GM18867 (cell line): Measurements from ENCODE around the gene PIGV.

Source experiments
- ATAC-seq: cut with Tn5 transposase; IDR thresholded peaks from one replicate; pipeline ENCODE4 v1.9.1; 2021; ENCODE audit warnings: mild to moderate bottlenecking, moderate library complexity; ENCODE audit not compliant: unreplicated experiment

The PIGV gene

GRCh38 chr1:26787706-26788514 lies at the start of gene PIGV:
Gene PIGV (plus strand): TSS chr1:26787950. CDS start chr1:26790816, 2,866 bp downstream.
- peak; percentile 63 for ATAC-seq

DNA sequence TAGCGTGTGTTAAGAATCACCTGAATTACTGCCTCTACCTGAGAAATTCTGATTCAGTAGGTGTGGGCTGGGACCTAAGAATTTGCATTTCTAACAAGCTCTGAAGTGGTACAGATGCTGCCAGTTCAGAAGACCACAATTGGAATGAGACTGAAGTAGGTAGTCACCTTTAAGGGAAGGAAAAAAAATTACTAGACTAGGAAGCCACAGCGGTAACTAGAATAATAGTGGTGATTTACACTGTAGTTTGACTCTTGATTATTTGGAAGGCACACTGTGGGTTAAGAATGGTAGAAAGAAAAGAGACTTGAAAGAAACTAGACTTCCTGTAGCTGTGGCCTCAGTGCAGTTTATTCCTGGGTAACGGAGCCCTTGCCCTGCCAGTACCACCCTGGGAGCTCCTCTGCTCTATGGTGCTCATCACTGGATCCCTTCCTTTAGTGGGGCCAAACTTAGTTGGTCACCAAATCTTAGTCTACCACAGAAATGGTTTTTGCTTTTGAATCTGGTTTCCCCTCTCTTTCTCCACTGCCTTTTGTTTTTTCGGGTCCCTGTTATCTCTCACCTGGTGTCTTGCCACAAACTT lies 48.3 kb upstream of the PIGV start:
- no peak for ATAC-seq

DNA sequence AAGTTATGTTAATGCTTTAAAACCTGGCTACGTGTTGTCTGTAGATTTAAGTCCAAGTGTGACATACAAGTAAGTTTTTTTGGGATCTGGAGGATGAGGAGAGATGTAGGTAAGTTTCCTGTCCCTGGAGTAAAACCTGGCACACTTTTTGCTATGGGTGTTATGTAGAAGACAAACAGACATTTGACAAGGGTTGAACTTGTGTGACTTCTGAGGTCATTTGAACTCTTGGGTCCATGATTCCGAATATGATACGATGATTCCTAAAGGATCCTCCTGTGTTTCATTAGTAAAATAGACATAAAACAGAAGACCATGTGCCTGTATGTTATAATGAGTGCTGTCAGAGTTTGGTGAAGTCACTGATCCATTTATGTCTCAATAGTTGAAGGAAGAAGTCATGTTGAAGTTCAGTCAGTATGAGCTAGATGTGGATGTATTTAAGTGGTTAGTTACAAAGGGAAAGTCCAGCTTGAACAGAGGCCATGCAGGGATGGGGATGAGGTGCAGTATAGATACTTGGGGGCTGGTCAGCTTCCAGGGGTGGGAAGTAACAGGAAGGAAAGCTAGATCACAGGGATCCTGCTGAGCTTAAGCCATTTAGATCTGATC lies 47.6 kb upstream of the PIGV start:
- no peak for ATAC-seq

- no peak for ATAC-seq
Measured at GRCh38 chr1:26740952-26741351, 46.8 kb upstream of the PIGV start.

DNA sequence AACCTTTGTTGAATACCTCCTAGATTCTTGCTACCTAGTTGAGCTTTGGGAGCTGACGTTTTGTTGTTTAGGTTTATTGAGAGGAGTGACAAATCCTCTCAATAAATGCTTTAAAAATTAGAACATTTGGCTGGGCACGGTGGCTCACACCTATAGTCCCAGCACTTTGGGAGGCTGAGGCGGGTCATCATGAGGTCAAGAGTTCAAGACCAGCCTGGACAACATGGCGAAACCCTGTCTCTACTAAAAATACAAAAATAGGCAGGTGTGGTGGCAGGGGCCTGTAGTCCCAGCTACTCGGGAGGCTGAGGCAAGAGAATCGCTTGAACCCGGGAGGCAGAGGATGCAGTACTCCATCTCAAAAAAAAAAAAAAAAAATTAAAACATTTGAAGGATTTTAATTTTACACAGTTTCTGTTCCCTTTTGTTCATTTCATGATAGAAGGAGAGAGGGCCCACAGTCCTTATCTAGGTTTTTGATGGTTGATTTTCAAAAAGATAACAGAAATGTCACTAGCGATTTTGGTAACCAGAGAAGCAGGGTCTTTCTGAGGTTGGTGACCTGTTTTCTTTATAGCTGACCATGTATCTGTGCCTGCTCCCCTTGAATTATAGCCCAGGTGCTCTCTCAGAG lies 44.2 kb upstream of the PIGV start:
- ATAC-seq: peak; percentile 13

DNA sequence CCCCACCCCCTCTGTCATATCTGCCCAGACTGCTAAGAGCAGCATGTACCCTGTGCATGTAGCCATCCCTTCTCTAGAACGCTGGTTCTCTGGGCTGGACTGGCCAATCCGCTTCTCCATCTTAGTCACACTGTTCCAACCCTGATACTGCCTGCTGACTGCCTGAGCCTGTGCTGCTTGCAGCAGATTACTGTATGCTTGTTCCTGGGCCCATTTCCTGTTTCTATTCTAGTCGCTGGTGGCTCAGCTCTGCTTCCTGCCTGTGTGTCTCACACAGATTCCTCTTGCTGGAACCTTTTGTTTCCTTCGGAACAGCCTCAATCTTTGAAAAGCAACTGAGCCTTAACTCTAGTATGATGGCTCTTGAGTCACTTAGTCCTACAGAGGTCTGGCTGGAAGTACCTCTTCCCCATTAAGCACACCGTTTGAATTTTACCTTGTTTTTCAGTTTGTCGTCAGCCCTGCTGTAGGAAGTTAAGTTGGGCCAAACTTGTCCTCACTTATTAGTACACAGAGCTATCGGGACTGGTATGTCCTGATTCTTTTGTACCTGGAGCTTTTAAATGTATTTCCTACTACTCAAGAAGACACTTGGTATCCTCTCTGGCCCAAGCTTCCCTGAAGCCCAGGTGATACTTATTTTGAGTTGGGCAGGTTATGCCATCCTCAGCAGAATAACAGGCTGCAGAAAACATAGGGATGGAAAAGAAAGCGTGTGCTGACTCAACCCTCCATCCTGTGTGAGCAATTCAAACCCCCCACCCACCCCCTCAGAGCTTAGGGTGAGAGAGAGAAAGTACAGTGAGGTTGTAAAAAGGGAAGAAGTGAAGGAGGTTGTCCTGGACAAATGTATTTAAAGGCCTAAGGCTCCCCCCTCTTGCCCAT lies 43.4 kb upstream of the PIGV start:
- peak; percentile 96 for ATAC-seq

DNA sequence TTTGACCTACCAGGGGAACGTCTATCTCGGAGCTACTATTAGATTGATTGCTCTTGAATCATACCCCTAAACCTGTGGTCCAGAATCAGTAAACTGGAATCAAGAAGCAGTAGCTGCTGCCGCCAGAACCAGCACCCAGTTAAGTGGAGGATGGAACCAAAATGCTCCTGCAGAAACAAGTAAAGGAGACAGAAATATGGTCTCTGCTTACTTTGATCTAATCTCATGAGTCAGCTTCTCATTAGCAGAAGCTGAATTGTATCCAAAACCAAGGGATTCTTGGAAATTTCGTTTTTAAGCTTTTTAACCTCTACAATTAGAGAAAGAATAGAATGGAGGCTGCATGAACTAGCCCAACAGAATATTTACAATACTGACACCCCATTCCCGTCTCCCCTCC lies 42.6 kb upstream of the PIGV start:
- ATAC-seq: no peak

GRCh38 chr1:26747048-26747447 lies 40.7 kb upstream of the PIGV start:
- ATAC-seq: no peak

- ATAC-seq: no peak
Measured at GRCh38 chr1:26748351-26748750, 39.4 kb upstream of the PIGV start.

DNA sequence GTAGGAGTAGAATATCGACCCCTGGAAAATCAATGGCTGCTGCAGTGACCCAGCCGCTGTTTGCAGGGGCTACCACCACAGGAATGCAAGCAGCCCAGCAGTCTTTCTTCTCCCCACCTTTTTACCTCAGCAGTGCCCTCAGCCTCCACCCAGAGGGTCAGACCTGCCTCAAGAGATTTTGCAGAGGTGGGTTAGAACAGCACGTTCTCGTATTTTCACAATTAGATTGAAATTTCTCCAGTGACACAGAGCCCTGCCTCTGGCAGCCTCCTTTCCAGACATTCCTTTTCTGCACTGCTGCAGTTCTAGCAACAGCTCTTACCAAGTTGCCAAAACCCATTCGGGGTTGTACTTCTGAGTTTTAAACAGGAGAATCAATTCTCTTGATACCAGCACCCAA lies 38.3 kb upstream of the PIGV start:
- no peak for ATAC-seq

GRCh38 chr1:26750428-26750827 lies 37.3 kb upstream of the PIGV start:
- ATAC-seq: no peak

- no peak for ATAC-seq
Measured at GRCh38 chr1:26752519-26752918, 35.2 kb upstream of the PIGV start.

GRCh38 chr1:26754086-26754874 lies 33.5 kb upstream of the PIGV start:
- ATAC-seq: no peak

GRCh38 chr1:26758358-26758757 lies 29.4 kb upstream of the PIGV start:
- ATAC-seq: no peak

GRCh38 chr1:26759531-26759930 lies 28.2 kb upstream of the PIGV start:
- ATAC-seq: no peak

- no peak for ATAC-seq
Measured at GRCh38 chr1:26761217-26761616, 26.5 kb upstream of the PIGV start.

DNA sequence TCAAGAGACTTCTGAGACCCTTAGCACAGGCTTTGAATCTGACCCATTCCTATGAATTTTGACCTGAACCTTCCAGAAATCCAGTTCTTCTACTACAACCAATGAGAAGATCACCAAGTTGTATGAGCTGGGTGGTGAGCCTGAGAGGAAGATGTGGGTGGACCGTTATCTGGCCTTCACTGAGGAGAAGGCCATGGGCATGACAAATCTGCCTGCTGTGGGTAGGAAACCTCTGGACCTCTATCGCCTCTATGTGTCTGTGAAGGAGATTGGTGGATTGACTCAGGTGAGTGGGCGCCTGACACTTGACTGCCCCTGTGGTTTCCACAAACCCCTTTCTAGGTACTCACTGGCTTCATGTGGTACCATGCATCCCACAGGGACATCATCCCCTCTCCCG lies 20.0 kb upstream of the PIGV start:
- no peak for ATAC-seq

- no peak for ATAC-seq
Measured at GRCh38 chr1:26768755-26769154, 19.0 kb upstream of the PIGV start.

- ATAC-seq: no peak
Measured at GRCh38 chr1:26771285-26771642, 16.5 kb upstream of the PIGV start.
